HepG2 (cell line): Measurements from ENCODE around the gene PGM2. TPM values are rescaled to one million over a fixed set of nuclear protein-coding genes. Genes with fewer than 3 reads are reported as not detected.

Experiments used
- ATAC-seq: fragments of 200-7000 bp; cut with Tn5 transposase; 3 replicates; pipeline ENCODE4 v1.9.1; 2020; ENCODE audit warnings: mild to moderate bottlenecking, moderate library complexity
- BruUV-seq: library from RNA; stranded (reverse); fragments of 400-500 nt; replicated peaks from 2 replicates; lab custom pipeline; 2021; lab: Mats Ljungman, UMichigan
- CTCF ChIA-PET: fragments of 300-600 bp; formaldehyde crosslinking; extraction: SDS; loops from one replicate; lab custom pipeline; 2021; ENCODE audit warnings: low total read pairs, inconsistent platforms, low intra/inter-chr PET ratio; lab: Yijun Ruan, JAX
- POLR2A ChIA-PET: fragments of 350-600 bp; sonication (Branson Sonifier 250); formaldehyde crosslinking; loops from one replicate; lab custom pipeline; 2020; ENCODE audit warnings: antibody characterized with exemption, inconsistent platforms; lab: Yijun Ruan, JAX
- DNase-seq: peaks from one replicate; pipeline ENCODE4 v3.0.0-alpha.2; 2015; ENCODE audit warnings: low spot score
- FAIRE-seq: peaks from 3 replicates; lab custom pipeline; 2011; peaks lifted over from hg19 to GRCh38; lab: Jason Lieb, UNC
- H2AFZ ChIP-seq: one replicate; pipeline ENCODE4 v1.6.1; 2011; ENCODE audit warnings: low read length, inconsistent platforms
- H3K27ac ChIP-seq: fragments of 300-600 bp; 3 replicates; pipeline ENCODE4 v1.8.0; 2011; ENCODE audit warnings: mixed run types, mild to moderate bottlenecking, mixed read lengths, low read length, inconsistent platforms; ENCODE audit not compliant: insufficient read depth; ENCODE audit errors: extremely low read length
- H3K27me3 ChIP-seq, 2 experiments: fragments of 200-600 bp in 1 of 2; 2 replicates in 1 of 2; 3 replicates in 1 of 2; pipeline versions ENCODE4 v1.6.0 to v1.8.0; 2011; ENCODE audit warnings: low read length in 2 of 2, mild to moderate bottlenecking in 2 of 2, moderate library complexity in 2 of 2, inconsistent platforms in 1 of 2; ENCODE audit not compliant: insufficient read depth in 2 of 2, control insufficient read depth in 1 of 2
- H3K36me3 ChIP-seq, 2 experiments: fragments of 200-600 bp in 1 of 2; replicated peaks in 1 of 2; 2 replicates in 1 of 2; 3 replicates in 1 of 2; pipeline versions ENCODE4 v1.5.1 to v1.8.0; 2011; ENCODE audit warnings: low read length in 2 of 2, inconsistent platforms in 1 of 2; ENCODE audit not compliant: insufficient read depth in 2 of 2, control insufficient read depth in 1 of 2
- H3K4me1 ChIP-seq: 2 replicates; pipeline ENCODE4 v1.5.1; 2012; ENCODE audit warnings: low read length, inconsistent platforms; ENCODE audit not compliant: insufficient read depth
- H3K4me2 ChIP-seq: 2 replicates; pipeline ENCODE4 v1.6.0; 2011; ENCODE audit warnings: low read depth, low read length, inconsistent platforms
- H3K4me3 ChIP-seq, 3 experiments: fragments of 200-600 bp in 1 of 3; sonication (generic), shearing (Covaris generic) in 1 of 3; replicated peaks in 1 of 3; 2 replicates each; pipeline ENCODE4 v1.5.1; 2011 to 2016; ENCODE audit warnings: low read length in 3 of 3, inconsistent platforms in 2 of 3, low read depth in 2 of 3, mild to moderate bottlenecking in 2 of 3, control low read depth in 1 of 3, mixed read lengths in 1 of 3; ENCODE audit not compliant: insufficient read depth in 1 of 3
- H3K79me2 ChIP-seq: one replicate; pipeline ENCODE4 v1.6.1; 2011; ENCODE audit warnings: low read length, inconsistent platforms; ENCODE audit not compliant: insufficient read depth
- H3K9ac ChIP-seq: 2 replicates; pipeline ENCODE4 v1.6.0; 2011; ENCODE audit warnings: mild to moderate bottlenecking, low read depth, low read length, inconsistent platforms; ENCODE audit not compliant: insufficient read depth
- H3K9me3 ChIP-seq: 2 replicates; pipeline ENCODE4 v1.5.1; 2012; ENCODE audit warnings: mild to moderate bottlenecking, low read length
- H4K20me1 ChIP-seq: 2 replicates; pipeline ENCODE4 v1.6.0; 2011; ENCODE audit warnings: inconsistent platforms, mild to moderate bottlenecking, low read length, moderate library complexity; ENCODE audit not compliant: insufficient read depth
- IRF9 ChIP-seq: sonication (generic); formaldehyde crosslinking; IDR thresholded peaks from 2 replicates; pipeline ENCODE4 v1.8.0; 2022; ENCODE audit warnings: missing genetic modification reagents, mild to moderate bottlenecking, borderline replicate concordance
- SNAPC2 ChIP-seq: sonication (generic); formaldehyde crosslinking; IDR thresholded peaks from 2 replicates; pipeline ENCODE4 v1.8.1; 2022; ENCODE audit warnings: mild to moderate bottlenecking, missing genetic modification reagents
- SRY ChIP-seq: sonication (generic); formaldehyde crosslinking; IDR thresholded peaks from 2 replicates; pipeline ENCODE4 v1.8.0; 2022; ENCODE audit warnings: mild to moderate bottlenecking, missing genetic modification reagents
- STAG1 ChIP-seq: sonication (generic); formaldehyde crosslinking; IDR thresholded peaks from 2 replicates; pipeline ENCODE4 v1.4.0; 2020; ENCODE audit warnings: missing genetic modification reagents
- SUZ12 ChIP-seq: fragments of 150-350 bp; IDR thresholded peaks from 2 replicates; pipeline ENCODE4 v1.6.1; 2014; ENCODE audit warnings: low read depth, low read length
- TRAFD1 ChIP-seq: sonication (generic); formaldehyde crosslinking; IDR thresholded peaks from 2 replicates; pipeline ENCODE4 v1.5.1; 2020; ENCODE audit warnings: missing genetic modification reagents, mild to moderate bottlenecking, borderline replicate concordance
- UBTF ChIP-seq: sonication (generic); formaldehyde crosslinking; IDR thresholded peaks from 2 replicates; pipeline ENCODE4 v1.4.0; 2020; ENCODE audit warnings: mild to moderate bottlenecking, missing genetic modification reagents
- ZBTB25 ChIP-seq: IDR thresholded peaks from 2 replicates; pipeline ENCODE4 v1.6.1; 2018; ENCODE audit warnings: missing genetic modification reagents
- ZNF317 ChIP-seq: sonication (generic); formaldehyde crosslinking; IDR thresholded peaks from 2 replicates; pipeline ENCODE4 v1.5.0; 2020; ENCODE audit warnings: mild to moderate bottlenecking, missing genetic modification reagents
- ZNF557 ChIP-seq: sonication (generic); formaldehyde crosslinking; IDR thresholded peaks from 2 replicates; pipeline ENCODE4 v1.4.0; 2020; ENCODE audit warnings: missing genetic modification reagents
- ZNF597 ChIP-seq: sonication (generic); formaldehyde crosslinking; IDR thresholded peaks from 2 replicates; pipeline ENCODE4 v1.5.0; 2020; ENCODE audit warnings: missing genetic modification reagents
- WGBS: methylation state at CpG from one replicate; pipeline ENCODE4 v1.1.6; 2017; ENCODE audit warnings: low lambda C conversion rate; 5-methylcytosine and 5-hydroxymethylcytosine counted together
- in situ Hi-C: cut with HindIII; loops from 2 replicates; pipeline ENCODE4 v1.10.0; 2017; ENCODE audit warnings: low pct_unique_long_range_greater_than_20kb; ENCODE audit not compliant: extremely low pct_ligation_motif_present
- intact Hi-C: fragments of 100-400 bp; cut with micrococcal nuclease; formaldehyde crosslinking; loops from one replicate; pipeline ENCODE4 v1.10.0; 2022; ENCODE audit not compliant: unreplicated experiment
- polyA plus RNA-seq, 8 experiments: library from polyadenylated mRNA; depleted of rRNA in 3 of 8; stranded (reverse) in 7 of 8; unstranded in 1 of 8; fragments of >200 nt; fragmentation: Illumina TruSeq in 4 of 8; extraction: Trizol in 4 of 8; gene quantifications; 2 replicates each; pipeline versions ENCODE4 v1.2.1 to v1.2.3, GENCODE V29; 2011 to 2016; ENCODE audit warnings: low read depth in 4 of 8, missing spikeins in 1 of 8, mixed read lengths in 1 of 8; ENCODE audit not compliant: insufficient read depth in 1 of 8
- total RNA-seq, 5 experiments: library from RNA; depleted of rRNA; stranded (reverse); fragments of >200 nt; fragmentation: Illumina TruSeq; extraction: Trizol; gene quantifications; 2 replicates each; pipeline ENCODE4 v1.2.3, GENCODE V29; 2016; ENCODE audit warnings: low read depth in 1 of 5
- TF ChIP-seq, protein P1 (sequence below): sonication (generic); formaldehyde crosslinking; conservative IDR thresholded peaks from 2 replicates; pipeline ENCODE4 v1.8.1; 2023; ENCODE audit warnings: missing genetic modification reagents
- TF ChIP-seq, protein P2 (sequence below): sonication (generic); formaldehyde crosslinking; IDR thresholded peaks from 2 replicates; pipeline ENCODE4 v1.5.1; 2020; ENCODE audit warnings: mild to moderate bottlenecking, missing genetic modification reagents, borderline replicate concordance

The PGM2 gene
- total and polyA plus RNA-seq, 2 of the 13 experiments (the other 11 are each of a cell fraction or from before 2014, with no cell fraction given) = 14.6 to 36.9 TPM

- Histone ChIP-seq H2AFZ (no peak overlapping the region), H3K4me2 (no peak overlapping the region), H3K27me3 (no peaks in the 10 kb centered on the region; a peak in 1 of 5 replicates), H3K79me2 (no peaks in the 10 kb centered on the region), H3K9me3 (no peaks in the 10 kb centered on the region), H3K36me3 (no peaks in the 10 kb centered on the region), H3K4me3 (no peak overlapping the region), H3K9ac (no peak overlapping the region), H3K27ac (no peak overlapping the region), H4K20me1 (no peaks in the 10 kb centered on the region), H3K4me1 (peaks cover 22% of the 10 kb centered on the region)
- ChIA-PET POLR2A (no interaction called here), CTCF (no interaction called here)
- ATAC-seq (no peak), FAIRE-seq (no peak), DNase-seq (no peak)
- BruUV-seq = no TSS peak
- intact Hi-C loops = loop anchor here (5.0 kb wide), 1 partner anchor 94 kb away; the partner anchor contains the start of gene RELL1
- 28% methylated on average over 2 of the region's 2 CpGs for WGBS
- in situ Hi-C loops = no loop called here
- TF ChIP-seq SNAPC2 (no peak), UBTF (CRISPR knock-in tag) (no peak), SUZ12 (no peak), STAG1 (CRISPR knock-in tag) (no peak), ZNF317 (CRISPR knock-in tag) (no peak), TRAFD1 (CRISPR knock-in tag) (no peak), IRF9 (CRISPR knock-in tag) (no peak), ZNF557 (CRISPR knock-in tag) (no peak), ZNF597 (CRISPR knock-in tag) (no peak), SRY (CRISPR knock-in tag) (no peak), ZBTB25 (CRISPR knock-in tag) (no peak)
- TF ChIP-seq, protein P1, sequence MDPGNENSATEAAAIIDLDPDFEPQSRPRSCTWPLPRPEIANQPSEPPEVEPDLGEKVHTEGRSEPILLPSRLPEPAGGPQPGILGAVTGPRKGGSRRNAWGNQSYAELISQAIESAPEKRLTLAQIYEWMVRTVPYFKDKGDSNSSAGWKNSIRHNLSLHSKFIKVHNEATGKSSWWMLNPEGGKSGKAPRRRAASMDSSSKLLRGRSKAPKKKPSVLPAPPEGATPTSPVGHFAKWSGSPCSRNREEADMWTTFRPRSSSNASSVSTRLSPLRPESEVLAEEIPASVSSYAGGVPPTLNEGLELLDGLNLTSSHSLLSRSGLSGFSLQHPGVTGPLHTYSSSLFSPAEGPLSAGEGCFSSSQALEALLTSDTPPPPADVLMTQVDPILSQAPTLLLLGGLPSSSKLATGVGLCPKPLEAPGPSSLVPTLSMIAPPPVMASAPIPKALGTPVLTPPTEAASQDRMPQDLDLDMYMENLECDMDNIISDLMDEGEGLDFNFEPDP (CRISPR knock-in tag) = no peak
- TF ChIP-seq, protein P2, sequence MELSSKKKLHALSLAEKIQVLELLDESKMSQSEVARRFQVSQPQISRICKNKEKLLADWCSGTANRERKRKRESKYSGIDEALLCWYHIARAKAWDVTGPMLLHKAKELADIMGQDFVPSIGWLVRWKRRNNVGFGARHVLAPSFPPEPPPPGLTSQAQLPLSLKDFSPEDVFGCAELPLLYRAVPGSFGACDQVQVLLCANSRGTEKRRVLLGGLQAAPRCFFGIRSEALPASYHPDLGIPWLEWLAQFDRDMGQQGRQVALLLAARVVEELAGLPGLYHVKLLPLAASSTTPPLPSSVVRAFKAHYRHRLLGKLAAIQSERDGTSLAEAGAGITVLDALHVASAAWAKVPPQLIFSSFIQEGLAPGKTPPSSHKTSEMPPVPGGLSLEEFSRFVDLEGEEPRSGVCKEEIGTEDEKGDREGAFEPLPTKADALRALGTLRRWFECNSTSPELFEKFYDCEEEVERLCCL (CRISPR knock-in tag) = no peak
These were observed 45.4 kb upstream of the PGM2 start for GRCh38 chr4:37781131-37781455.
